ENCODE data around the gene TFAP2E. TPM values are rescaled to one million over a fixed set of nuclear protein-coding genes. Genes with fewer than 3 reads are reported as not detected.
"Not testable (repeated sequence)": the region's sequence is repeated elsewhere in the genome, so short reads cannot be mapped to it uniquely, and the experiment has no call there.

TFAP2E gene
- total RNA-seq, 2 experiments from 2014 or later, result 0.17 to 0.76 TPM

DNA sequence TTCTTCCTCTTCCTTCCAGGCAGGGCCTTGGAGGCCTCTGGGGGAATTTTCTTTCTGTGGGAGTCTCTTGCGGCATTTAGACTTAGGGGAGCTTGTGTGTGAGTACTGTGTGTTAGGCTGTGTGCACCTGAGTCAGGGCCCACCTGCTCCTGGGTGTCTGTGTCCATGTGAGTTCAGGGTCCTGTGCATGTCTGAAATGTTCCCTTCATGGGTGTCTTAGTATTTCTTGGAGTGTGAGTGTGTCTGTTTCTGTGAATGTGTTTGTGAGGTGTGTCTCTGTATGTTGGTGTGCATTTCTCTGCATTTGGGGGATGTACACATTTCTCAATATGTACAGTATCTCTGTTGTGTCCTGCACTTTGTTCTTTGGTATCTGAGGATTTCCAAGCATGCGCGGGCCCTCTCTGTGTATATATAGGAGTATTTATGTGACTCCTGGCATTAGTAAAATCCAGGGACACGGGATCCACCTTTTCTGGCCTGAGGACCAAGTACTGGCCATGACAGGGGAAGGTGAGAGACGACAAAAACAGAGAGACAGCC lies 2.4 kb downstream of the TFAP2E start:
- intact Hi-C loops (cut with micrococcal nuclease), result no loop called here
- Mint-ChIP-seq H3K4me3 (no peak overlapping the region), H3K27me3 (peaks cover 5% of the 10 kb centered on the region), H3K27ac (no peak overlapping the region), H3K9me3 (no peaks in the 10 kb centered on the region), H3K4me1 (ENCODE audit: low read depth) (peaks cover 22% of the 10 kb centered on the region), H3K36me3 (no peaks in the 10 kb centered on the region)
- no peak for DNase-seq
- CTCF ChIA-PET, result no interaction called here
- POLR2A ChIA-PET, result no interaction called here

DNA sequence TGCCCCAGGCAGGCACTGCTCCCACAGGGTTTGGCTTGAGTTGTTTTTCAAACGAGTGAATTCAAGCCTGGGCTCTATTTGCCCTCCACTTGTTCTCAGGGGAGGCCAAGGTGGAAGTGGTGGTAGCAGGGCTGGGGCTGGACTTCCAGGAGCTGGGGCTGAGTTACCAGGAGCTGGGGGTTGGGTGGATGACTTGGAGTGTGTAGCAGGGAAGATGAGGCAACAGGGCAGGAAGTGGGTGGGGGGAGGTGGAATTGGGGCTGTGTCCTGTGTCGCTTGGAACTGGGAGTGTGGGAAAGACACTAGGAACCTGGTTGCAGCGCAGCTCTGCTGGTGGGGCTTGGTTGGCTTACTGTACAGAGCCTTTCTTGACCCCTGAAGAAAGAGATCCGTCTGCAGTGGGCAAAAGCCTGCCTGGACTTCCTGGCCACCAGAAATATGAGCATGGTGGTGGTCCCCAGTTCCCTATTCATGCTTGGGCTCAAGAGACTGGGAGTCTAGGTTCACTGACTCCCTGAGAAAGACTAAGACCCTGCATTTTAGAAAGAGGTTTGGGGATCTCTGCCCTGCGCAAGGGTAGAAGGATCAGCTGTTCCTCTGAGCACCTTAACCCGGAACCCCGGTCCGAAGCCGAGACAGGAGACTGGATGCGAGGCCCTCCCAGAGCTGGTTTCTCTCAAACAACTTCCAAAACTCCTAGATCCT lies 3.1 kb downstream of the TFAP2E start:
- H3K36me3 Mint-ChIP-seq, result no peaks in the 10 kb centered on the region
- H3K9me3 Mint-ChIP-seq, result no peaks in the 10 kb centered on the region
- H3K27ac Mint-ChIP-seq, result no peak overlapping the region
- no peak for DNase-seq
- ChIA-PET POLR2A (no interaction called here), CTCF (no interaction called here)
- peak overlapping the region; percentile 45 for H3K4me3 Mint-ChIP-seq
- peaks cover 22% of the 10 kb centered on the region for H3K4me1 Mint-ChIP-seq (ENCODE audit: low read depth)
- H3K27me3 Mint-ChIP-seq, result peaks cover 5% of the 10 kb centered on the region
- intact Hi-C loops (cut with micrococcal nuclease), result no loop called here

- POLR2A ChIA-PET; H3K27ac Mint-ChIP-seq; H3K9me3 Mint-ChIP-seq; intact Hi-C loops (cut with micrococcal nuclease); H3K27me3 Mint-ChIP-seq; H3K36me3 Mint-ChIP-seq; CTCF ChIA-PET; DNase-seq: not testable (repeated sequence)
- Mint-ChIP-seq H3K4me3 (peak overlapping the region; percentile 45), H3K4me1 (ENCODE audit: low read depth) (peaks cover 22% of the 10 kb centered on the region)
Observed at GRCh38 chr1:35576766-35577070, 3.6 kb downstream of the TFAP2E start.

GRCh38 chr1:35577071-35577998 lies 4.2 kb downstream of the TFAP2E start:
- H3K27ac Mint-ChIP-seq, result peak overlapping the region; percentile 58
- peaks cover 22% of the 10 kb centered on the region for H3K4me1 Mint-ChIP-seq (ENCODE audit: low read depth)
- intact Hi-C loops (cut with micrococcal nuclease), result no loop called here
- H3K36me3 Mint-ChIP-seq, result no peaks in the 10 kb centered on the region
- ChIA-PET POLR2A (interaction anchor here (0.9 to 1.9 kb wide), 4 partner anchors 16 to 192 kb away, joined by 3 to 8 read pairs (median 4); partner anchors contain the start of genes CLSPN, KIAA0319L and NCDN), CTCF (interaction anchor here (0.6 to 4.4 kb wide), 8 partner anchors 8 to 150 kb away, joined by 3 to 25 read pairs (median 6); no protein-coding TSS in a partner anchor)
- H3K9me3 Mint-ChIP-seq, result no peaks in the 10 kb centered on the region
- DNase-seq, result peak; percentile 76
- H3K27me3 Mint-ChIP-seq, result peaks cover 5% of the 10 kb centered on the region
- H3K4me3 Mint-ChIP-seq, result peak overlapping the region; percentile 72

DNA sequence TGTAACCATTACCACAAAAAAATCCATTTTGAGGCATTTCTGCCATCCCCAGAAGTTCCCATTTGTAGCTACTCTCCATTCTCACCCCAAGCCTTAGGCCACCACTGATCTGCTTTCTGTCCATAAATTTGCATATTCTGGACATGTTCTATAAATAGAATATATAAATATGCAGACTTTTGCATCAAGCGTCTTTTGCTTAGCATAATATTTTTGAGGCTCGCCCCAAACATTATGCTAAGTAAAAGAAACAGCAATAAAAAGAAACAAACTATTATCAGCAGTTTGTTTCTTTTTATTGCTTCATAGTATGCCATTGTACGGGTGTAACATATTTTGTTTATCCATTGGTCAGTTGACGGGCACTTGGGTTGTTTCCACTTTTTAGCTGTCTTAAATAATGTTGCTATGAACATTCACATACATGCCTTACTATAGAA lies 7.9 kb downstream of the TFAP2E start:
- POLR2A ChIA-PET, result no interaction called here
- Mint-ChIP-seq H3K36me3 (no peaks in the 10 kb centered on the region), H3K4me3 (no peak overlapping the region), H3K27me3 (peaks cover 3% of the 10 kb centered on the region), H3K9me3 (no peaks in the 10 kb centered on the region), H3K4me1 (ENCODE audit: low read depth) (peaks cover 21% of the 10 kb centered on the region), H3K27ac (no peak overlapping the region)
- DNase-seq, result no peak
- CTCF ChIA-PET, result interaction anchor here (0.6 to 4.4 kb wide), 4 partner anchors 12 to 144 kb away, joined by 3 to 25 read pairs (median 6); no protein-coding TSS in a partner anchor
- intact Hi-C loops (cut with micrococcal nuclease), result no loop called here

GRCh38 chr1:35581621-35582020 lies 8.5 kb downstream of the TFAP2E start:
- H3K27me3 Mint-ChIP-seq; H3K9me3 Mint-ChIP-seq; H3K36me3 Mint-ChIP-seq; H3K27ac Mint-ChIP-seq; DNase-seq; H3K4me3 Mint-ChIP-seq; intact Hi-C loops (cut with micrococcal nuclease); POLR2A ChIA-PET: not testable (repeated sequence)
- CTCF ChIA-PET, result interaction anchor here (2.6 kb wide), 1 partner anchor 13 kb away, joined by 8 read pairs; no protein-coding TSS in a partner anchor
- peaks cover 15% of the 10 kb centered on the region for H3K4me1 Mint-ChIP-seq (ENCODE audit: low read depth)

DNA sequence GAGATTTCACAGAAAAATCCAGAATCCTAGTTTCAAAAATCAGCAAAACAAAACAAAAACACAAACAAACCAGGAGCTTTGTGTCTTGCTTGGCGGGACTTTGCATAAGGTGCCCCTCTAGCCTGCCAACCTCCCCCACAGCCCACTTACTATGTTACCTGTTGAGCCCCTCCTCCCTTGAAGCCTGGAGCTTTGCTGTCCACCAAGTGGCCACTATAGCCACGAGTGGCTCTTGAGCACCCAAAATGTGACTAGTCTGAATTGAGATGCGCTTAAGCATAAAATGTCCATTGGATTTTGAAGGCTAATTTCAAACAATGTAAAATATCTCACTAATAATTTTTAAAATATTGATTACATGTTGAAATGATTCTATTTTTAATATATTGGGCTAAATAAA lies 12.2 kb downstream of the TFAP2E start:
- H3K4me1 Mint-ChIP-seq (ENCODE audit: low read depth), result no peaks in the 10 kb centered on the region
- no peaks in the 10 kb centered on the region for H3K27me3 Mint-ChIP-seq
- no peak overlapping the region for H3K4me3 Mint-ChIP-seq
- H3K36me3 Mint-ChIP-seq, result no peaks in the 10 kb centered on the region
- H3K27ac Mint-ChIP-seq, result no peak overlapping the region
- ChIA-PET POLR2A (interaction anchor here (0.6 kb wide), 1 partner anchor 12 kb away, joined by 3 read pairs; the partner anchor contains the start of gene TFAP2E), CTCF (interaction anchor here (1.0 to 1.9 kb wide), 4 partner anchors 17 to 143 kb away, joined by 3 to 5 read pairs (median 3); no protein-coding TSS in a partner anchor)
- no peak for DNase-seq
- intact Hi-C loops (cut with micrococcal nuclease), result no loop called here
- H3K9me3 Mint-ChIP-seq, result no peaks in the 10 kb centered on the region

DNA sequence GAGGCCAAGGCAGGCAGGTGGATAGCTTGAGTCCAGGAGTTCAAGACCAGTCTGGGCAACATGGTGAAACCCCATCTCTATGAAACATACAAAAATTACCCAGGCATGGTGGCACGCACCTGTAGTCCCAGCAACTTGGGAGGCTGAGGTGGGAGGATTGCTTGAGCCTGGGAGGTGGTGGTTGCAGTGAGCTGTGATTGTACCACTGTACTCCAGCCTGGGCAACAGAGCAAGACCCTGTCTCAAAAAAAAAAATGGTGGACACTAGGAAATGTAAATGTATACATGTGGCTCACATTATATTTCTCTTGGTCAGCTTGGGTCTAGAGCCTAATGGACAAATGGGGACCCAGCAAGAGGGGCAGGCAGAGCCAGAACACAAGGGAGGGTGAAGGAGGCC lies 12.7 kb downstream of the TFAP2E start:
- H3K27ac Mint-ChIP-seq; H3K4me1 Mint-ChIP-seq (ENCODE audit: low read depth); H3K27me3 Mint-ChIP-seq; H3K4me3 Mint-ChIP-seq; POLR2A ChIA-PET; H3K36me3 Mint-ChIP-seq; intact Hi-C loops (cut with micrococcal nuclease); DNase-seq; H3K9me3 Mint-ChIP-seq: not testable (repeated sequence)
- CTCF ChIA-PET, result interaction anchor here (1.0 to 1.7 kb wide), 2 partner anchors 17 to 136 kb away, joined by 3 read pairs; no protein-coding TSS in a partner anchor

GRCh38 chr1:35586808-35587207 lies 13.7 kb downstream of the TFAP2E start:
- no peaks in the 10 kb centered on the region for H3K27me3 Mint-ChIP-seq
- no peak for DNase-seq
- no peaks in the 10 kb centered on the region for H3K4me1 Mint-ChIP-seq (ENCODE audit: low read depth)
- no peaks in the 10 kb centered on the region for H3K36me3 Mint-ChIP-seq
- no peaks in the 10 kb centered on the region for H3K9me3 Mint-ChIP-seq
- intact Hi-C loops (cut with micrococcal nuclease), result no loop called here
- H3K27ac Mint-ChIP-seq, result no peak overlapping the region
- CTCF ChIA-PET, result no interaction called here
- POLR2A ChIA-PET, result no interaction called here
- no peak overlapping the region for H3K4me3 Mint-ChIP-seq

- ChIA-PET CTCF (no interaction called here), POLR2A (no interaction called here)
- Mint-ChIP-seq H3K4me3 (no peak overlapping the region), H3K4me1 (ENCODE audit: low read depth) (peaks cover under 1% of the 10 kb centered on the region), H3K9me3 (no peaks in the 10 kb centered on the region), H3K36me3 (no peaks in the 10 kb centered on the region), H3K27me3 (no peaks in the 10 kb centered on the region), H3K27ac (no peak overlapping the region)
- intact Hi-C loops (cut with micrococcal nuclease), result no loop called here
- no peak for DNase-seq
Observed at GRCh38 chr1:35587736-35588135, 14.6 kb downstream of the TFAP2E start.

GRCh38 chr1:35588197-35588910 lies 15.2 kb downstream of the TFAP2E start:
- Mint-ChIP-seq H3K27me3 (no peaks in the 10 kb centered on the region), H3K36me3 (no peaks in the 10 kb centered on the region), H3K4me1 (ENCODE audit: low read depth) (peaks cover 2% of the 10 kb centered on the region), H3K4me3 (no peak overlapping the region), H3K27ac (no peak overlapping the region), H3K9me3 (no peaks in the 10 kb centered on the region)
- no peak for DNase-seq
- intact Hi-C loops (cut with micrococcal nuclease), result no loop called here
- ChIA-PET CTCF (no interaction called here), POLR2A (no interaction called here)

All from activated CD4-positive, alpha-beta memory T cell treated with anti-CD3 and anti-CD28 coated beads for 36 hours (primary cell).